Keratinocyte (primary cell): Measurements from ENCODE around the gene ASCC3. TPM values are rescaled to one million over a fixed set of nuclear protein-coding genes. Genes with fewer than 3 reads are reported as not detected.

Source experiments
- DNase-seq: peaks from one replicate; pipeline ENCODE4 v3.0.0-alpha.2; 2011; ENCODE audit warnings: low read depth, missing footprints, low spot score
- FAIRE-seq: peaks from 2 replicates; lab custom pipeline; 2011; peaks lifted over from hg19 to GRCh38; lab: Jason Lieb, UNC
- H2AFZ ChIP-seq: 2 replicates; pipeline ENCODE4 v1.6.0; 2012; ENCODE audit warnings: low read length, control low read depth, inconsistent platforms; ENCODE audit not compliant: control insufficient read depth
- H3K27ac ChIP-seq: 2 replicates; pipeline ENCODE4 v1.5.1; 2011; ENCODE audit warnings: low read length; ENCODE audit not compliant: control insufficient read depth, insufficient read depth
- H3K27me3 ChIP-seq: 3 replicates; pipeline ENCODE4 v1.6.0; 2011; ENCODE audit warnings: low read length; ENCODE audit not compliant: control insufficient read depth, insufficient read depth; ENCODE audit errors: extremely low read depth
- H3K36me3 ChIP-seq, 2 experiments: 2 replicates in 1 of 2; 3 replicates in 1 of 2; pipeline ENCODE4 v1.5.1; 2011; ENCODE audit warnings: low read length in 2 of 2, mild to moderate bottlenecking in 1 of 2; ENCODE audit not compliant: control insufficient read depth in 2 of 2, insufficient read depth in 2 of 2; ENCODE audit errors: extremely low read depth in 1 of 2
- H3K4me1 ChIP-seq: 3 replicates; pipeline ENCODE4 v1.5.1; 2011; ENCODE audit warnings: low read length; ENCODE audit not compliant: control insufficient read depth, insufficient read depth; ENCODE audit errors: extremely low read depth
- H3K4me2 ChIP-seq: 3 replicates; pipeline ENCODE4 v1.6.0; 2011; ENCODE audit warnings: low read depth, low read length; ENCODE audit not compliant: control insufficient read depth, insufficient read depth; ENCODE audit errors: extremely low read depth
- H3K4me3 ChIP-seq, 3 experiments: fragments of 200-600 bp in 1 of 3; sonication (generic) in 1 of 3; 2 replicates in 2 of 3; 3 replicates in 1 of 3; pipeline ENCODE4 v1.5.1; 2011 to 2016; ENCODE audit warnings: low read length in 3 of 3, mild to moderate bottlenecking in 3 of 3, control low read depth in 2 of 3, inconsistent platforms in 1 of 3, low read depth in 1 of 3, mixed read lengths in 1 of 3, mixed run types in 1 of 3, moderate library complexity in 1 of 3; ENCODE audit not compliant: control insufficient read depth in 2 of 3, insufficient read depth in 2 of 3; ENCODE audit errors: extremely low read depth in 1 of 3
- H3K79me2 ChIP-seq: 2 replicates; pipeline ENCODE4 v1.6.0; 2012; ENCODE audit warnings: low read length; ENCODE audit not compliant: control insufficient read depth, insufficient read depth
- H3K9ac ChIP-seq: 3 replicates; pipeline ENCODE4 v1.6.0; 2011; ENCODE audit warnings: low read length; ENCODE audit not compliant: control insufficient read depth, insufficient read depth; ENCODE audit errors: extremely low read depth
- H3K9me1 ChIP-seq: 3 replicates; pipeline ENCODE4 v1.6.0; 2011; ENCODE audit warnings: low read length; ENCODE audit not compliant: control insufficient read depth, insufficient read depth; ENCODE audit errors: extremely low read depth
- H3K9me3 ChIP-seq: 2 replicates; pipeline ENCODE4 v1.5.1; 2012; ENCODE audit warnings: low read depth, low read length; ENCODE audit not compliant: control insufficient read depth
- H4K20me1 ChIP-seq: 3 replicates; pipeline ENCODE4 v1.6.0; 2011; ENCODE audit warnings: low read length; ENCODE audit not compliant: control insufficient read depth, insufficient read depth; ENCODE audit errors: extremely low read depth
- CTCF ChIP-seq, 3 experiments: IDR thresholded peaks in 1 of 3; conservative IDR thresholded peaks in 1 of 3; optimal IDR thresholded peaks in 1 of 3; 2 replicates in 2 of 3; 3 replicates in 1 of 3; pipeline versions ENCODE3 to v1.5.1; 2011; ENCODE audit warnings: low read length in 3 of 3, mild to moderate bottlenecking in 3 of 3, moderate library complexity in 2 of 3, control low read depth in 1 of 3, inconsistent platforms in 1 of 3; ENCODE audit not compliant: insufficient read depth in 2 of 3; ENCODE audit errors: extremely low read depth in 1 of 3
- EZH2 ChIP-seq: IDR thresholded peaks from one replicate; pipeline ENCODE4 v1.6.1; 2012; ENCODE audit warnings: inconsistent platforms, mild to moderate bottlenecking, low read length, moderate library complexity
- dilution Hi-C: fragments of 300-500 bp; cut with MboI; formaldehyde crosslinking; loops from one replicate; pipeline ENCODE4 v1.7.0; 2020; ENCODE audit warnings: low sequenced_read_pairs; ENCODE audit not compliant: extremely low pct_ligation_motif_present
- polyA plus RNA-seq, 5 experiments: library from polyadenylated mRNA; depleted of rRNA in 3 of 5; stranded (reverse) in 3 of 5; stranded (forward) in 1 of 5; unstranded in 1 of 5; fragments of >200 nt; gene quantifications; 1 replicate in 1 of 5; 2 replicates in 3 of 5; 3 replicates in 1 of 5; pipeline versions ENCODE4 v1.2.1 to v1.2.3, GENCODE V29; 2011 to 2012; ENCODE audit warnings: missing spikeins in 2 of 5, low read depth in 1 of 5, low replicate concordance in 1 of 5

The ASCC3 gene
- polyA plus RNA-seq, 1 donor (not counting 4 experiments of a cell fraction or from before 2014, with no cell fraction given), result 58.6 TPM

- Histone ChIP-seq H3K9me3 (no peaks in the 10 kb centered on the region), H3K4me1 (no peaks in the 10 kb centered on the region), H3K4me3 (no peak overlapping the region), H4K20me1 (no peaks in the 10 kb centered on the region), H3K27ac (no peak overlapping the region), H3K9ac (no peak overlapping the region), H3K79me2 (no peaks in the 10 kb centered on the region), H3K36me3 (no peaks in the 10 kb centered on the region), H3K9me1 (no peaks in the 10 kb centered on the region), H3K4me2 (no peak overlapping the region), H3K27me3 (no peaks in the 10 kb centered on the region), H2AFZ (no peak overlapping the region)
- no peak for DNase-seq
- no peak for FAIRE-seq
- dilution Hi-C loops, result no loop called here
- TF ChIP-seq CTCF (optimal IDR thresholded peaks at IDR 0.05 in 1 of 3, IDR thresholded peaks at IDR 0.05 in 1 of 3, conservative IDR thresholded peaks at IDR 0.05 in 1 of 3; ENCODE audit: extremely low read depth in 1 of 3, insufficient read depth in 2 of 3, low read length in 3 of 3) (no peak), EZH2 (no peak)
These were observed 37.0 kb upstream of the ASCC3 start for GRCh38 chr6:100918152-100918551.

- no peak overlapping the region for H3K4me2 ChIP-seq
- H3K36me3 ChIP-seq, result no peaks in the 10 kb centered on the region
- H3K9me1 ChIP-seq, result no peaks in the 10 kb centered on the region
- no peaks in the 10 kb centered on the region for H3K4me1 ChIP-seq
- no peak for DNase-seq
- no peak for FAIRE-seq
- TF ChIP-seq EZH2, result no peak
- no peak for TF ChIP-seq CTCF (optimal IDR thresholded peaks at IDR 0.05 in 1 of 3, IDR thresholded peaks at IDR 0.05 in 1 of 3, conservative IDR thresholded peaks at IDR 0.05 in 1 of 3; ENCODE audit: extremely low read depth in 1 of 3, insufficient read depth in 2 of 3, low read length in 3 of 3)
- H3K27ac ChIP-seq, result no peak overlapping the region
- dilution Hi-C loops, result no loop called here
- no peaks in the 10 kb centered on the region for H3K27me3 ChIP-seq
- H3K9ac ChIP-seq, result no peak overlapping the region
- H2AFZ ChIP-seq, result no peak overlapping the region
- H3K79me2 ChIP-seq, result no peaks in the 10 kb centered on the region
- H3K9me3 ChIP-seq, result no peaks in the 10 kb centered on the region
- no peaks in the 10 kb centered on the region for H4K20me1 ChIP-seq
- H3K4me3 ChIP-seq, result no peak overlapping the region
These were observed 34.7 kb upstream of the ASCC3 start for GRCh38 chr6:100915876-100916275.
